Measurements from ENCODE around the gene HDGF.

The HDGF gene

DNA sequence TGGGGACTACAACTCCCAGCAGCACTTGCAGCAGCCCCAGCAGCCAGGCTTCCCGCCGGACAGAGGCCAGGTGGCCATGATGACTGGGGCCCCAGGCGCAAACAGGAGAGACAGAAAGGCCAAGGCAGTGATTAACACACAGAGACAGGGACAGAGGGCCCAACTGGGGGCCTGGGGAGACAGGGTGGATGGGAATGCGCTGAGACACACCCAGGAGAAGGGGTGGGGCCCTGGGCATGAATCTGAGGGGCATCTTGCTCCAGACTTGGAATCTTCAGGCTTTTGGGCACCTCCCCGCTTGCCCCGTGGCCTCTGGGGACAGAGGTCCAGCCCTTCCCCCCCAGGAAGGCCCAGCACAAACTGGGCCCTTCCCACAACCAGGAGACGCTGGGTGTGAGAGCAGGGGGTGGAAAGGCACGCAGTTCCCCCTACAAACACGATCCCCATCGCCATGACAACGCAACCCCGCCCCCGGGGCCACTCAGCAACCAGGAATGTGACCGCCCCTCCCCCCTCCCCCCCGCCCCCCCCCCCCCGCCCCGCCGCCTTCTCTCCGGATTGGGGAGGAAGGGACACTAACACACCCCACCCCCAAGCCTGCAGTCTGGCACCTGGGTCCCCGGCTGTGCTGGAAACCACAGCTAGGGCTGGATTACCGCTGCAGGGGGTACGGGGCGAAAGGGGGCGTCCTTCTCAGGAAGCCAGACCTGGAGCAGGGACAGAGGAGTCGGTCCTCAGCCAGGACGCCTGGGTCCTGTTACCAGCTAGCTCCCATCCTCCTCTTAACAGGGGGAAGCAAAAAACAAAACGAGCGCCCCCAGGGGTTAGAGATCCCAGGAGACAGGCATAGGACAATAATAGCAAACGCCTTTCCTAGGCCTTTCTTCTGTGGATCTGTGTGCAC, 4.5 kb downstream of the HDGF start:
- no peak for DNase-seq (ENCODE audit: low read depth)

DNA sequence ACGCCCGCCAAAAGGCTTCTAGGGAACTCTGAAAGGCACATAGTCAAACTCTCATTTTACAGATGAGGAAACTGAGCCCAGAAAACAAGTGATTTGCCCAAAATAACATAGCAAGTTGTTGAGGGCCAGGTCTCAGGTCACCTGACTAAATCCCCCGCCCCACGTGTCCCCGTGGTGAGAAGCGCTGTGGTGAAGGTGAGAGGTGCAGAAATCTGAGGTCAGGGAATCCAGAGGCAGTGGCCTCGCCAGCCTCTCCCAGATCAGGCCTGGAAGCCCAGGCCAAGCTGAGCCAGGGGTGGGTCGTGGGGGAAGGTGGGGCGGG, 5.1 kb downstream of the HDGF start:
- no peak for DNase-seq (ENCODE audit: low read depth)

DNA sequence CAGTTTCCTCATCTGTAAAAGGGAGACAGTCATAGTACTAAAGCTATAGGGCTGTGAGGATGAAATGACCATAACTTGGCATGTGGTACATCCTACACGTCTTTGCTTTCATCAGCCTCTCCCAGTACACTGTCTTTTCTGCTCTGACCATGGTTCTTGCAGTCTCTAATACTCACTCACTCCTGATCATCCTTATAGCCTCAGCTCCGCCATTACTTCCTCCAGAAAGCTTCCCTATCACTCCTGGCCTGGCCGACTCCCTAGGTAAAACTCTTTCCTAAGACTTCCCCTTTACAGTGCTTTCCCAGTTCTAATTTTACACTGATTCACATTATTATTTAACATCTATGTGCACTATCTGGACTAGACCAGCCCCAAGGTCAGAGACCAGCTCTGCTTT, 5.6 kb downstream of the HDGF start:
- DNase-seq (ENCODE audit: low read depth), result no peak

DNA sequence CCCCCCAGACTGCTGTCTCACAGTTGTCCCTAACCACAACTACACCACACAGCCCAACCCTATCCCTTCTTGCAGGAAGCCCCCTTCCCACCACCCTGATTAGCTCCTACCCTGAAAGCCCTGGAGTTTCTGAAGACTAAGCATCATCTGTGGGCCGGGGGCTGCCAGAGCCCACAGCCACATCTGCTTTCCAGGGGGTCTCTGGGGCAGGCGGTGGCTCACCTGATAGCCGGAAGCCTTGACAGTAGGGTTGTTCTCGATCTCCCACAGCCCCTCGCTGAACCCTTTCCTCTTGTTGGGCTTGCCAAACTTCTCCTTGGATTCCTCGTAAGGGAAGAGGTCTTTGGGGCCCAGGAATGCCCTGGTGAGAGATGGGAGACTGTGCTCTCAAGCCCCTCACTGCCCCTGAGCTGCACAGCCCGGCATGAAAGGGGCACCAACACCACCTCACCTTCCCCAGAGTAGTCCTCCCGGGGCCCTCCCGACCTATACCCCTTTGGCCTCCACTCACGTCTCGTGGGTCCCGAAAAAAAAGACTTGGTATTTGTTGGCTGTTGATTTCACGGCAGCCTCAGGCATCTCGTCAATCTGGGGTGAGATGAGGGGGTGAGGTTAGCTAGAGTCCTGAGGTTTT, 6.6 kb downstream of the HDGF start:
- DNase-seq (ENCODE audit: low read depth), result no peak

DNA sequence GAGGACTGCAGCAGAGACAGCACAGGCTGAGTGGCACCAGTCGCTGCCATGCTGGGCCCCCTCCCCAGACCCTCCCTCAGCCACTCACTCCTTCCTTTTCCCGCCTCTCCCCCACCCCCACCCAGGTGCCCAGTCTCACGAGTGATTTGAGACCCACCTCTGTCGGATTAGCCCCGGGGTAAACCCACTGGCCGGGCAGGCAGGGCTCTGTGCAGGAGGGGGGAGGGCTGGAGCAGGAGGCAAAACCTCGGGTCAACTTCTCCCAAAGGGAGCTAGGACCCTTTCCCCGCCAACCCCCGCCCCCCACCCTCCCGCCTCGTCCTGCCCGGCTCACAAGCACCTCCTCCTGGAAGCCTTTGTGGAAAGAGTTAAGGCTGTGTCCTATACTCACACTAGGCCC, 7.1 kb downstream of the HDGF start:
- DNase-seq (ENCODE audit: low read depth), result no peak

DNA sequence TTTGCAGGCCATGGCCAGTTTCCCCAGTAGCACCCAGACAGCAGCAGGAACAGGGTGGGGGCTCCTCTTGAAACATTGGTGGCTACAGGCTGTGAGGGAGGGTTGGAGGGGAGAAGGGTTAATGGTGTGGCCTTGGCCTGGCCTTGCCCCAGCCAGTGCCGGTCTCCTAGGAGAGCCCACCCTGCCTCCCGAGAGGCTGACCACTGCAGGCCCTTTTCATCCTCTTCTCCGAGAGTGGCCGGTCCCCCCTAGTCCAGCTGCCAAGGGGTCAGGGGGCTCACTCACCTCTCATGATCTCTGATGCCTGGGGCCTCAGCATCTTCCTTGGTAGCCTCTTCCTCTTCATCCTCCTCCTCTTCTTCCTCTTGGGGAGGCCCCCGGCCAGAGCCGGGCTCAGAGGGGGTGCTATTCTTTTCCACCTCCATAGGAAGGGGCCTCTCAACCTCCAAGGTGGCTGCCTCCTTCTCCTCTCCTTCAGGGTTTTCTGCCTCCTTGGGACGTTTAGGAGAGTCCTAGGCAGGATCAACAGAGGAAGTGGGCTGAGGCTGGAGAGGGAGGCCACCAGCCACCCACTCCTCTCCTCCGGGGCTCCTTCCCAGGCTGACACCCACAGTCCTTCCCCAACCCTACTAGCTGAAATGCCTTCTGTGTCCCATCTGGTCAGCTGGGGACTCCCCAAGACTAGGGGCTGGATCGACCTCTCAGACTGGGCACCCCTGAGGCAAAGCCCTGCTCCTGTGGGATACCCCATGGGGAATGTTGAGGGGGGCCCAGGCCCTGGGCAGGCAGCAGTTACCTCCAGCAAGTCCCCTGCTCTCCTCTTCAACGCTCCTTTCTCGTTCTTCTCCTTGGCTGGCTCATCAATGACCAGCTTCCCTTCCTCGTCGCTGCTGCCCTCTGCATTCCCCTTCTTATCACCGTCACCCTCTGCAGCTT, 7.8 kb downstream of the HDGF start:
- DNase-seq (ENCODE audit: low read depth), result no peak

DNA sequence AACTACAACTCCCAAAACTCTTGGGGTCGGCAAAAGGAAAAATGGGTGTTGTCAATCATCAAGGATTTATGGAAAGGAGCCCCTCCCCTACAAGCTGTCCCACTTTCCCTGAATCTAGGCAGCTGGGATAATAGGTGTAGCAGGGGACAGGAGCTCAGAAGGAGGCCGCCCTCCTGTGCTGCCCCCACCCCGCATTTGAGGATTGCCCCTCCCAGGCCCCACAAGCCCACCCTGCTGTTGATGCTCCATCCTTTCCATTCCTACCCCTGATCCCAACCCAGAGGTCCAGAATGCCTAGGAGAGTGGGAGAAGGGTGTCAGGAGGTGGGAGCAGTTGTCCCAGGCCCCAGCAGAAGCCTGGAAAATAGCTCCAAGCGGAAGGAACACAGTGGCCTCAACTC, 8.7 kb downstream of the HDGF start:
- DNase-seq (ENCODE audit: low read depth), result no peak

DNA sequence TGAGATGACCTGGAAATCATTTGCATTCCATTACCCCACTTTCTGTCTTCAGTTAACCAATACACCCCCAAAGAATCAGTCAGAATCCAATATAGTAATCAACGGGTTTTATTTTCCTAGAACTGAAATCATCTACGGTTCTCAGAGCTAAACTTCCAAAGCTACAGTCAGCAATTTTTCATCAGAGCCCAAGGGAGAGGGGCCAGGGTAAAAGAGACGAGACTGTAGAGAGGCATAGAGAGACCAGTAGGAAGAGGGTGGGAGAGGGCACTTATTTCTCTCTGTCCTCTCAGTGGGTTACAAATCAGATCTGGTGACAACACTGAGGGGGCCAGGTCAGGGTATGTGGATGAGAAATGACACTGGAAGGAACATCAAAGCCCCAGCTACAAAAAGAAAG, 9.5 kb downstream of the HDGF start:
- DNase-seq (ENCODE audit: low read depth), result no peak

DNA sequence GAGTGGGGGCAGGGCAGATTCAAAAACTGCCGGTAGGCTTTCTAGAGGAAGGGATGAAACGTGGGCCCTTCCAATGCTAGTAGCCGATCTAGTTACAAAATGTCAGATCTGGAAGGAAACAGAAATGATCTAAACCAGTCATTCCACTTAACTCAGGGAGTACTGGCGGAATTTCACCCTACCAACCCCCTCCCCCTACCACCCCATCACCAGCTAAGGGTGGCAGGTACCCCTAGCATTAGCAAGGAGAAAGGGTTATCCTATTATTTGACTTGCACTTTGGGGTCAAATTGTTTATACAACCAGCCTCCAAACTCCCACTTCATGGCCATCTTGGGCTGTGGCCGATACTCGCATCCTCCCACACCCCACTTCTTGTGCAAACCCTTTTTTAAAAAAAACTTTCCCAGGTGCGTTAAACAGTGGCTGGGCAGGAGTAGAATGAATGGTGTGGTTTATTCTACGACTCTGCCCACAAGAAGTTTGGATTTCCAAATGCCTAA, 9.9 kb downstream of the HDGF start:
- no peak for DNase-seq (ENCODE audit: low read depth)

DNA sequence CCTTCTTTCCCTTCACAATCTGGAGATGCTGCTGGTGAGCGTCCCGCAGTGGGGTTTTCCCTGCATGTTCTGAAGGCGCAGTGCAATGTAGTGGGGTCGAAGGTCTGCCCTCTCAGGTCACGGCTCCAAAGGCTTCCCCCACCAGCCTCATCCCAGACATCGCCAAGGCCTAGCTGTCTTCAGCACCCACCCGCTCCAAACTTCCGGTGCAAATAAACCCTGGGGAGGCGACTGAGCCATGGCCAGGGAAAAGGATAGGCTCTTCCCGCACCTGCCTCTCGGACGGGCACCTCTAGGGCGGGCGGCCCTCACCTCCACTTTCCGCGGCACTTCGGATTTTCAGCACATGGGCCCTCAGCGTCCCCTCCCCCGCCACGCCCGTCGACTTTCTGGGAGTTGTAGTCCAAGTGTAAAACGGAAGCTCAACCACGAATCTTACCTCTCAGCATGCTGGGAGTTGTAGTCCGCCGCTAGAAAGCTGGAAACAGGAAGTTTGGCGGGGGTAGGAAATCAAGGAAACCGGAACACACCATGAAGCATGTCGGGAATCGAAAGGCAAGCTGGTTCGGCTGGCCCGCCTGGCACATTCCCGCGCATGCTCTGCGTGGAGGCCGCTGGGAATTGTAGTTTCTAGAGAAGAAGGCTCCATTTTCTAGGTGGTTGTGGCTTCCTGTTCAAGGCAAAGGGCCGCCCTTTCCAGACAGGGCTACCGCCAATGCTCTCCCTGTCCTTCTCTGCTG, 10.6 kb downstream of the HDGF start, which contains the start of gene MRPL24:
Gene MRPL24 (minus strand): TSS at position 348 of the 740 bp plus-strand sequence. CDS start 2,384 bp downstream, outside the sequence.
- DNase-seq (ENCODE audit: low read depth), result peak; percentile 92

DNA sequence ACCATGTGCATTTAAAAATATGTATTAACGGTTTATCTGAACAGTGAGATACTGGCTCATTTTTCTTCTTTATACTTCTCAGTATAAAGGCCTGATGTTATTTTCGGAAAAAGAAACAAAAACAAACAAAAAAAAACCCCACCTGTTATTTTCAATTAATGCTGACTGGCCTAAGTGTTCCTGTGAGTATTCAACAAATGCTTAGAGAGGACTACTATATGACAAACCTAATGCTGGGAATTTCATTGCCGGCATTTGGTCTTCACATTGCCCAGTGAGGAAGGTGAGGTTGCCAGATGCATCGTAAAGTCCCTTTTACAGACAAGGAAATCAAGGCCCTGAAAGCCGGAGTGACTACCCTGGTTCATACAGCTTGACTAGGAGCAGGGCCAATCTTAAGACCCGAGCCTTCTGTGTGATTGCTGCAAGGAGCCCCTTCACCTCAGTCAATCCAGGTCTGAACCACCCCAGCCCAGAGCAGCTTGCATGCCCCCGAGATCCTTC, 11.2 kb downstream of the HDGF start:
- DNase-seq (ENCODE audit: low read depth), result no peak

DNA sequence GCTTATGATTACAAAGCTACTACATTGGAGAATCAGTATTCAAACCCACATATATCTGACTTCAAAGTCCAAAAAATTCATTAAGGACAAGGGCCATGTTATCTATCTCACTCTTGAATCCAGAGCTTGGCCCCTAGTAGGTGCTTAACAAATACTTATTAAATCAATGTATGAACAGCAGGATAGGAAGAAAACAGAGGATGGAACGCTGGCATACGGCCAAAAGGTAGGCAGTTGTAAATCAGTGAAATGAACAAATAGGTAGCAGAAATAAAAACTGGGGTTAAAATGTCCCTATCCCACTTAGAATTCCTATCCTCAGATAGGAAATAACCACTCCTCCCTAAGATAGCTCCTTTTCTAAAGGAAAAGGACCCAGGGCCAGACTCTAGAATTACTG, 12.6 kb downstream of the HDGF start:
- DNase-seq (ENCODE audit: low read depth), result no peak

DNA sequence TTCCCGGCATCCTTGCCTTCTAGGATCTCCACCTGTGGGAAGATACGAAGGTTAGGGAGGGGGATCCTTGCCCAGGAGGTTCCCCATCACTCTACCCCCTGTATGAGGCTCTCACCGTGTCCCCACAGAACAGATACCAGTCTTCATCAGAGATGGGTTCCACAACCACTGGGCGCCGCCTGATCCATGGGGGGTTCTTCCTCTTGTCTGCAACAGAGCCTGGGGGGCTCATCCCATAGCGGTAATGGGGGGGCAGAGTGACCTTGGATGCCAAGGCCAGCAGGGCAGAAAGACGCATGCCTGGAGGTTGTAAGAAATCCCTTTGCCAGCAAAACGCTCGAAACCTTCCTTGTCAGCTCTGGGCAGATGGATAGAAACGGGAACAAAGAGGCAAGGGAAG, 13.1 kb downstream of the HDGF start:
- DNase-seq (ENCODE audit: low read depth), result no peak

DNA sequence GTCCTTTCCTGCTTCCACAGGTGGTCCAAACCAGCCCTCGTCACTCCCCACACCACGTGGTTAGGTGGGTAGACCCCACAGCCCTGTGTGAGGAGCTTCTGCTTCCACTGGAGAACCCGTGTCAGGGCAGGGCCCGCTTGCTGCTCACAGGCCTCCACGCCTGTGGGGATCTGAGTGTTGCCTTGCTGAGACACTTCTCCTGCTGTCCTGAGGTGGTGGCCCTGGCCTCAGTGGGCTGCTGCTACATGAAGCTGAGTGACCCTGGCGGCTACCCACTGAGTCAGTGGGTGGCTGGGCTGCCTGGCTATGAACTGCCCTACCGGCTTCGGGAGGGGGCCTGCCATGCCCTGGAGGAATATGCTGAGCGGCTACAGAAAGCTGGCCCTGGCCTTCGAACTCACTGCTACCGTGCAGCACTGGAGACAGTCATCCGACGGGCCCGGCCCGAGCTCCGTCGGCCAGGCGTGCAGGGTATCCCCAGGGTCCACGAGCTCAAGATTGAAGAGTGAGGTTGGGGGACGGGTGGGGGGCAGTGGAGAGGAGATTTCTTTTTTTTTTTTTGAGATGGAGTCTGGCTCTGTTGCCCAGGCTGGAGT, 17.4 kb downstream of the HDGF start:
- no peak for DNase-seq (ENCODE audit: low read depth)

DNA sequence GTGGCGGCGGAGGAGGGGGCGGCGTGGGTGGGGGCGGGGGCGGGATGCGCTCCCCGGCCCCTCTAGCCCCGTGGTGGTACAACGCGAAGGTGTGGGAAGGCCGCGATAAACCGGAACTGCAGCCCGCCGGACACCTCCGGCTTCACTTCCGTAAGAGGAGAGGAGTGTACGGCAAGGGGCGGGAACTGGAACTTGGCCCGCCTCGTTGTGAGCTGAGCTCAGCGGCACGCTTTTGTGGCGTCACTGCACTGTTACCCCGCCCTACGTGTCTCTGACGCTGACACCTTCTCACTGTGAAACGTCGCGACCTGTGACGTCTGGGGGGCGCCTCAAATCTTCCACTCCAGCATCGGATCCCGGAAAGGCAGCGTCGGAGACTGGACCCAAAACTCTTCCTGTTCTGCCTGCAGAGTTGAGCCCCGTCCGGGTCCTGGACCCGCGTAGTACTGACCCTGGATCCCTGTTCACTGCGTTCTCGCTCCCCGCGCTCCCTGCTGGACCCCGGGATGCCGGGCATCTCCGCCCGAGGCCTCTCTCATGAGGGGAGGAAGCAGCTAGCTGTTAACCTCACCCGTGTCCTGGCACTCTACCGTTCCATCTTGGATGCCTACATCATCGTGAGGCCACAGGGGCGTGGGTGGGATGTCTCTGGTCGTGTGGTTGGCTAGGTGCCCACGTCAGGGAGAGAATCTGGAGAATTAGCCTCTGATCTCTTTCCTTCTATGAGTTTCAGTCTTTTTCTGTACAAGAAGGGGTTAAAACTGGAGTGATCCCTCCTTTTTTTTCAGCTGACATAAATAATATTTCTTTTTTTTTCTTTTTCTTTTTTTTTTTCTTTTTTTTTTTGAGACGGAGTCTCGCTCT, 22.6 kb downstream of the HDGF start, which contains the start of gene ISG20L2:
Gene ISG20L2 (minus strand): TSS at position 168 of the 864 bp plus-strand sequence. CDS start 1,114 bp downstream, outside the sequence.
- peak; percentile 91 for DNase-seq (ENCODE audit: low read depth)

DNA sequence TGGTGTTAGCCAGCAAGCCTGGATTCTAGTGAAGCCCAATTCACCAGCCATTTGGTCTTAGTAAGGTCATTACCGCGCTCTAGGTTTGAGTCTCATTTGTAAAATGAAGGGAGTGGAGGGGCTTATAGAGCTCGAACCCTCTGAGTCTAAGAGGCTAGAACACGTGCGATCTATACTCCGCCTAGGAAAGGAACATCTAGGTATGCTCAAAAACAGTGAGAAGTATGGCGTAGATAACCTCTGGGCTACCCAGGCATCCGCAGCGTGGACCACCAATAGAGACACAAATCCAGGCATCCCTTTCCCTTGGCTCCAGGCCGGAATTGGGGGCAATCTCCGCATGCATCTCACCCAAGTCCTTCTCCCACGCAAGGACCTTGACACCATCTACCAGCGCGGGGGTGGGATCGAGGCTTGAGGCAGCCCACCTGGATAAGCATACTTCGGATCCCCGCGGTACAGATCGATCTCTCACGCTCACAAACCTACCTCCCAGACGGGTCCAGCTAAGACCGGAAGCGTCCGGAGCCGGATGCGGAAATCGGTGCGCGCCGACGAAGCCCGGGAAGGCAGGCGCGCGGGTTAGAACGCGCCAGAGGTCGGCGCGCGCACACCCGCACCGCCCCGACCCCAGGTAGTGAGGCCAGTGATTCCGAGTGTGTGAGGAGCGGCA, 23.4 kb downstream of the HDGF start, which contains the start of gene METTL25B:
Gene METTL25B (plus strand): TSS at position 544 of the 673 bp plus-strand sequence. CDS start 636 bp downstream, outside the sequence.
- DNase-seq (ENCODE audit: low read depth), result no peak

DNA sequence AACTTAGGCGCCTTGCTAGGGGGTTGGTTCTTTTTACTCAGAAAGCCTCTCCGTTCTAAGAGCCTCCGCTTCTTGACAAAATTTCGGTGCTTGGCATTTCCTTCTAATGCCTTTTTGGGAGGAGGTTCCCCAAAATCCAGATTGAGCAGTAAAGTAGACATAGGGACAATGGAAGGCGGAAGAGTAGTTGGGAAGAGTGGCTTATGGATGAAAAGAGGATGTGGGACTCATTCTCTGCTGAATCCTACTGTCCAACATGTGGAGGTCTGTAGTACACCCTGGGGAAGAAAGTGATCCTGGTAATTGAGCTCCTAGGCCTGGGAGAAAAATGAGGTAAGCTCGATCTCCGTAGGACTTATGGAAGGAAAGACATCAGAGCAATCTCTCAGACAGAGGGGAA, 24.0 kb downstream of the HDGF start:
- DNase-seq (ENCODE audit: low read depth), result no peak

DNA sequence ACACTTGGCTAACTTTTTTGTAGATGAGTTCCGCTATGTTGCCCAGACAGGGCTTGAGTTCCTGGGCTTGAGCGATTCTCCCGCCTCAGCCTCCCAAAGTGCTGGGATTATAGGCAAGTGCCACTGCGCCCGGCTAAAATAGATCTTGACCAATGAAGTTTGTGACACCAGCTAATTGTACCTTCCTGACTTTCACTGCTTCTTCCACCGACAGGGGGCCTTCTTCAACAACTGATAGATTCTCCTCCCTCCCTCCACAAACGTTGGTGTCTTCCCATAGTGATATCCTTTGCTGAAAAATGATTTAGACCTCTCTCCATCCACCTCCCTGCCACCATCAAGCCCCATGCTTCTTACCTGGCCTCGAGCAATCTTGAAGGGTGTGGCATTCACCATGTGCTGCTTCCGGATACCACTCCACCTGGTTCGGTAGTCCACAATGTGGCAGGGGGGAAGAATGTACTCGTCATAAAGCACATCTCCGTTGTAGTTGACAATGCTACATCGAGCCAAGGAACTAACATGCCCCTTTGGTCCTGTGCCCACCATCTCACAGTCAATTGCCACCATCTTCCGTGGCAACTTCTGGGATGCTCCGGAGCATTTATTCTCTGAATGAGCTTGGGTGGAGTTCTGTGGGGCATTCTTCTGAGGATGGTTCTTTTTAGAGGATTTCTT, 24.8 kb downstream of the HDGF start:
- no peak for DNase-seq (ENCODE audit: low read depth)

Data from stimulated activated CD8-positive, alpha-beta memory T cell treated with anti-CD3 and anti-CD28 coated beads, Interleukin-12 subunit alpha, Interleukin-12 subunit beta, amount 100 ng/mL, for 1 hour (primary cell).